ENCODE measurements around the gene HOXA9. TPM values are rescaled to one million over a fixed set of nuclear protein-coding genes. Genes with fewer than 3 reads are reported as not detected.

Gene HOXA9
- polyA plus RNA-seq, 4 donors = 86.6 to 118 (median 107) TPM

DNA sequence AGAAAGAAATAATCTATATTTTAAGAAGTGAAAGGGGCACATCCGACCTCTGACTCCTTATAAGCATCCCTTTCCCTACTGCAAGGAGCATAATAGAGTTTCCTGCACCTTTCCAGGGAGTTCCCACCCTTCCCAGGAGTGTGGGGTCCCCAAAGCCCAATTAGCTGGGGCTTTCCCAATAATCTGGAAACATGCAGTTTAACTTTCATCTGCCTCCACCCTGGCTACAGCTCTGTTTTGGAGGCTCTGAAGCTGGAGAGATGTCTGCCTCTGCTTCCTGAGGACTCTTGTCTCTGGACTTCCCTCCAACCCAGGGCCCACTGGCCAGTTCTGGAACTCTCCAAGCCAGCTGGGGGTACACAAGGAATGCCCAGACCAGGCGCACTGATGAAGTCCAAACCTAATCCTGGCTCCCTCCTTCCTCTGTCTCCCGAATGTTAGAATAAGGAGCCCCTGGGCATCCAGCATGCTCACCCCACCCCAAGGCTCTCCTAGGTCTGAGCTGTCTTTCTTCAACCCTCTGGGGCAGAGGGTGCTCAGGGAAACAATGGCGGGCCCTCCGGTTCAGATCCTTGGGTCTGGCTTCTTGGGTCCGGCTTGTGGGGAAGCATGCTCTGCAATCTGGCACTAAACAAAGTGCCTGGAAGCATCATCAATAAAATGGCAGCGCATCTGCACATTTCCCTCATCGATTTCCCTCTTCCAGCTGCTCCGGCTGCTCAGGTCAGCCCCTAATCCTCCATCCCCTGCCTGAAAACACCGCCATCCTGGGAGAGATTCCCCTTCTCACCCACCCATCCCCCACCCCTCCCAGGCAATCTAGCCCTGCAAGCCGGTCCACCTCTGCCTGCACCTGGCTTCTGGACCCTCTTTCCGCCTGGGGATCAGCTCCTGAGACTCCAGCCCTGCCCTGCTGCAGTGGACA, 48.1 kb downstream of the HOXA9 start:
- DNase-seq (ENCODE audit: low read depth in 4 of 4, low spot score in 2 of 4) = no peak

DNA sequence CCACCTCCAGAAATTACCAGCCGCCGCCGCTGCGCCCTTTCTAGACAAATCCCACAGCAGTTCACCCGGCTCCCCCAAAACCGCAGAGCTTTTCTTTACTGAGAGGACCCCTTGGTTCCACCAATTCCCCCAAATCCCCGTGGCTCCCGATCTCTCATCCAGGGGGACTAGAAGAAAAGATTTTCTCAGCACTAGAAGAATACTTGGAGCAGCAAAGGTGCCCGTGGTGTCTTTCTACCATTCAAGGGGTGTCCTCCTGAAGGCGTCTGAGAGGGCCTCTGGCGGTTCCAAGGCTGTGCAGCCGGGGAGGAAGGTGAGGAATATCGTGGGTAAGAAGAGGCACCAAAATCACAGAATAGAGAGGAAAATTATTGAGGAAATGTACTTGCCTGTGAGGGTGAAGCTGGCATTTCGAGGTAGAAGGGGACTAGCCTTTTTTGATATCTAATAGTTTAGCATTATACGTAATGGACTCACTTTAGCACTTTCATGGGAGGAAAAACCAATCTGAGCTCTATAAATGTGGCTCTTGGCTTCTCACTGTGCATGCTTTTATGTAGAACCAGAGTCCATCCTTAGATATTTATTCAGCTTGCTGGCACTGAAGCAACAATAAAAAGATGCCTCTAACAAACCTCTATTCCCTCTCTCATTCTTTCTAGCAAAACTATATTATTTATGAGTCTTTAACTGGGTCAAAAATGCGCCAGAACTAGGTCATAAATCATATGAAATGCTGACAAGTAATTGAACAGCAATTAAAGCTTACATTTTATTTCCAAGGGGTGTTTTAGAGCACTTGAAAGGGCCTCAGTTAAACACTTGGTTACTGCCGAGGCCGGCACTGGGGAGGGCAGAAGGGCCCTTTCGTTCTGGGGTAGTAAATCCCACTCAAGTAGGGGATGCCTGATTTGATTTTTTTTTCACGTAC, 49.0 kb downstream of the HOXA9 start:
- DNase-seq (ENCODE audit: low read depth in 4 of 4, low spot score in 2 of 4) = no peak

DNA sequence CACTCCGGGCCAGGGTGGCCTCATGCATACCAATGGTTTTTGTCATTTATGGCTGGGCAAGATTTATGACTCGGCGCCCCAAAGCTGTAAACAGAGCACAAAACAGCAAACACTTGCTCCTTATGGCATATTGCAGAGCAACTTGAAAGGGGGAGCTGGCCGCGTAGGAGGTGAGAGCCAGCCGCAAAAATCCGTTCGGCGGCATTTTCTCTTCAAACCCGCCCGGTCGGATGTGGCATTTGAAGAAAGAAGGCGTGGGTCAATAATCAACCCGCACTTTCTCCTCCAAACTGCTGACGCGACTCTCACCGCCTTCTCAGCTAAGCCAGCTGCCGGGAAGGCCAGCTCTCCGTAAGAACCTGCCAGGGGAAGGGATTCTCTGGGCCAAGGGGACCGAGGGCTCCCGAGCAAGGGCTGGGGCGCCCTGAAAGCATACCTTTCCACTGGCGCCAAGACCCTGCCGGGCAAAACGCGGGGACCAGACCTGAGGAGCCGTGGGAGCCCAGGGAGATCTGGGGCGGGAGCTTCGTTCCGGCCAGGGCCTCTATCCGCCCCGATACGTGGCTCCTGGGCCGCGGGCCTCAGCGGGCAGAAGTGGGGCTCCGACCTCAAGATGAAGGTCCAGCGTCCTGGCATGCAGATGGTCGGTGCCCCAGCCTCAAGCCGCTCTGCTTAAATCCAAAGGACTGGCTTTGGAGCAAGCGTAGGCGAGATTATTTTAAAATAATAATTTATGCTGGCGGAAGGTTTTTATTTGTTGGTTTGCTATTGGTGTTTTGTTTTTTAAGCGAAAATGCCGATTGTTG, 49.9 kb downstream of the HOXA9 start:
- DNase-seq (ENCODE audit: low read depth in 4 of 4, low spot score in 2 of 4) = no peak

DNA sequence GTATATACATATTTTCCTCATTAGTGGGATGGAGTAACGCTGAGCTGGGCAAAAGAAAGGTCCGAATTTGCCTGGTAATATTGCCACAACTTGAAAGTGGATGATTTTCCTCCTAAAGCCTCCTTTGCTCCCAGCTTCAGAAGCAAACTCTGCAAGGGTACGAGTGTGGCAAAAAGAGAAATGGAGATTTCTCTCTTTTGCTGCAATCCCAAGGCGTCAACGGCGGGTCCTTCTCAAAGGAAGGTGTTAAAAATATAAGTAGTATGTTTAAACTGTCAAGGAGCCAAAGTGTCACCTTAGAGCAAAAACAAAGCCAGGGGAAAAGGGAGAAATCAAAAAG, 50.5 kb downstream of the HOXA9 start:
- DNase-seq (ENCODE audit: low read depth in 4 of 4, low spot score in 2 of 4) = no peak

DNA sequence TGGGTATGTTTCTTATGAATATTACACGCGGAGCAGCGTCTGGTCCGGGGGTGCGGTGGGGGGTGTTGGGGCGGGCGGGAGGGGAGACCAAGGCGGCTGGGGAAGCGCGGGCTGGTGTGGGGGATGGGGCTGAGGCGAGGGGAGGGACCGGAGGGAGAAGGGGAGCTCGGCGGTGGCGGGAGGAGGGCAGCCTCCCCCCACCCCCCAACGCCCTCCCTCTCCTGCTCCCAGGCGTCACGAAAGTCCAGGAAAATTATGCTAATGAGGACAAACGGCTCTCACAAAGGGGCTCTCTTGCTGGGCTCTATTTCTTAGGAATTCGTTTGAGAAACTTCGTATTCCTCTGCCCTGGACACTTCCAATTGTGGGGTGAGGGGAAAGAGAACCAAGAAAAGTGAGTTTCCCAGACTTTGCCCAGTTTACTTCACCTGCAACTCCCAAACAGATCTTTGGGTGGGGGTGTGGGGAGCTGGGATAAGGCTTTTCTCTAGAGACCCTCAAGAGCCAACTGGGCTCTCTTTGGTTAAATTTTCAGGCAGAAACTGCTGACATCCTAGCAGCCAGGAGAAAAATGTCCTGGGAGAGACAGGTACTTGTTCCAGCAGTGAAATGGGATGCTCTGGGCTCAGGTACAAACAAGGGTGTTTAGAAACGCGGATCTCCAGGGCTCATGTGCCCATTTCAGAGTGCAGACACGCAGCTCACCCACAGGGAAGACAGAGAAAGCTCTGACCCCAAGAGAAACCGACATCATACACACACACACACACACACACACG, 51.2 kb downstream of the HOXA9 start:
- DNase-seq (ENCODE audit: low read depth in 4 of 4, low spot score in 2 of 4) = no peak

DNA sequence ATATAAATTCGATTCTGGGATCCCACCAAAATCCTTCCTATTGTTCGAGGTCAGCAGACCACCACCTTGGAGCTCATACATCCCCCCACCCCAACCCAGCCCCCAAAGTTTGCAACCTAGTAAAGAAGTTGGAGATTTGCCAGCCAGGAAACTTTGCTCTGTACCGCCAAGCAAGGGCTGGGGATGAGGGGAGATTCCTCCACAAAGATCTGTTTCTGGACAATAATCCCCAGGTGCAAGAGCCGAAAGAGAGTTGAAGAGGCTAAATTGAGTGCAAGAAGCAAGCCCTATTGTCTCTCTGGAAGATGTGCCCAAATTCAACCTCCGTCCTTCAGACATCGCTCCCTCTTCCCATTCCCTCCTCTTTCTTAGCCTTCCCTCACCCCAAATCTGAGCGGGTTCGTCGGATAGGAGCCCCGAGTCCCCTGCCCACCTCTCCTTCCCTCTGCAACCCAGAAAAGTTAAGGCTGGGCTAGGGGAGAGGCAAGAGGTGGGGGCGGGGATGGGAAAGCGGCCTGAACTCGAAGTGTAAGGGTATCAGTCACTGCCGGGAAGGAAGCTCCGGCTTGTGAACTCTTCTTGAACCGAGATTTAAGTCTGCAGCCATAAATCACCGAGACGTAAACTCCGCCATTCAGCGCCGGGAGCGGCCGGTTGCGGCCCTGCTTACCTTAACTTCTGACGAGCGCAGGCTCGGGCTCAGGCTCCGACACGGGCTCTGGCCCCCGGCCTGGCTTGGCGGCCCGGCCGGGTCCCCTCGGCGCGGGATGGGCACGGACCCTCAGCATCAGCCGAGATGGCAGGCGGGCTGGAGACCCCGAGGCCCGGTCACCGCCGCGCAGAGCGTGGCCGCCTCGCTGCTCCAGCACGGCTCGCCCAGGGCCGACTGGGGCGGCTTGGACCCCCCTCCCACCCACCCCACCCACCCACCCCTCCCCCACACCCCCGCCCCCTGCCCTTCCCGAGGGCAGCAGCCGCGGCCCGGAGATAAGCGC, 52.1 kb downstream of the HOXA9 start:
- DNase-seq (ENCODE audit: low read depth in 4 of 4, low spot score in 2 of 4) = peak in 1 of 4 donors; percentile 90

Other genes starting within 250 kb of the HOXA9 start
- gene HOXA1, start 69.5 kb downstream of the HOXA9 start, polyA plus RNA-seq (ENCODE audit: insufficient read length in 4 of 4) = 1 to 10 TPM; 1.9 to 2.8 (median 2.6) TPM
- 10 to 100 TPM in 2 of 4 donors, 1 to 10 TPM in 2; 6.5 to 13.6 (median 10.5) TPM for gene HOXA2, start 62.9 kb downstream of the HOXA9 start, polyA plus RNA-seq (ENCODE audit: insufficient read length in 4 of 4)
- 10 to 100 TPM; 18.9 to 25.5 (median 22.2) TPM for gene HOXA4, start 34.8 kb downstream of the HOXA9 start, polyA plus RNA-seq (ENCODE audit: insufficient read length in 4 of 4)
- 10 to 100 TPM; 70.8 to 87.5 (median 80.9) TPM for gene HOXA5, start 21.9 kb downstream of the HOXA9 start, polyA plus RNA-seq (ENCODE audit: insufficient read length in 4 of 4)
- 10 to 100 TPM; 24.7 to 59.3 (median 38.3) TPM for gene HOXA6, start 17.8 kb downstream of the HOXA9 start, polyA plus RNA-seq (ENCODE audit: insufficient read length in 4 of 4)
- 10 to 100 TPM; 36.3 to 53.5 (median 51.6) TPM for gene HOXA3, start 13.0 kb downstream of the HOXA9 start, polyA plus RNA-seq (ENCODE audit: insufficient read length in 4 of 4)
- gene HOXA7, start 8.9 kb downstream of the HOXA9 start, polyA plus RNA-seq (ENCODE audit: insufficient read length in 4 of 4) = 10 to 100 TPM; 27.0 to 38.1 (median 31.3) TPM
- gene HOXA10, start 8.8 kb upstream of the HOXA9 start, polyA plus RNA-seq (ENCODE audit: insufficient read length in 4 of 4) = 100 to 1,000 TPM; 131 to 160 (median 151) TPM
- 10 to 100 TPM; 29.6 to 48.7 (median 43.5) TPM for gene HOXA11, start 19.7 kb upstream of the HOXA9 start, polyA plus RNA-seq (ENCODE audit: insufficient read length in 4 of 4)
- gene HOXA13, start 34.6 kb upstream of the HOXA9 start, polyA plus RNA-seq (ENCODE audit: insufficient read length in 4 of 4) = under 1 TPM in 1 of 4 donors, not detected in 3; 0.21 TPM
- gene EVX1, start 77.3 kb upstream of the HOXA9 start, polyA plus RNA-seq (ENCODE audit: insufficient read length in 4 of 4) = under 1 TPM in 2 of 4 donors, not detected in 2; 0.06 to 0.07 TPM